ENCODE measurements around the gene NPW.
"Not testable (repeated sequence)": the region's sequence is repeated elsewhere in the genome, so short reads cannot be mapped to it uniquely, and the experiment has no call there.

Gene NPW

DNA sequence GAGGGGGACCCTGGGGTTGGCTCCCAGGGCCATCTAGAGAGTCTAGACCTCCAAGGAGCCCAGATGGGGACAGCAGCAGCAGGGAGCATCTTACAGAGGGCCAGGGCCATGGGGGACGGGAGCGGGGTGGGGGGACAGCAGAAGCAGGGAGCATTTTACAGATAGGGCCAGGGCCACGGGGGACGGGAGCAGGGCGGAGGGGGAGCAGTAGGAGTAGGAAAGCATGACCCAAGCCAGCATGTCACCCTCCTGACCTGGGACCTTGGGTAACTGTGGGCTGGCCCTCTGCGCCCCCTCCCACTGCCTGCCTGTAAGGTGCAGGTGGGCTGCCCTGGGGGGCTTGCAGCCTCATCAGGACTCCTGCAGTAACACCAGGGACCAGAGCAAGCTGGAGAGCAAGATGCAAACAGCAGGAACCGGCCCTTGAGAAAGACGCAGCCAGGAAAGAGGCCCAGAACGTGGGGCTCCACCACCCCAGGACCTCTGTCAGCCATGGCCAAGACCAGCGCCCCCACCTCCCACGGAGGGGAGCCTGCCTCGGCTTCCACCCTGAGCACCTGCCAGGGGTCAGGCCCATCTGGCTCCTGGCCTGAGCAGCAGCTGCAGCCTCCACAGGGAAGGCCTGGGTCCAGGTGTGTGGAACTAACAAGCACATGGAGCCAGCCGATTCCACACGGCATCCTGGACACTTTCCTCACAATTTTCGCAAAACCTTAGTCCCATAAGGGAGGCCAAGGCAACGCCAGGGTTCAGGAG, 12.3 kb upstream of the NPW start:
- peaks cover 65% of the 10 kb centered on the region for H3K4me1 ChIP-seq (ENCODE audit: control insufficient read depth, insufficient read depth, low read length)
- no peak overlapping the region for H3K4me3 ChIP-seq (ENCODE audit: low read length)

DNA sequence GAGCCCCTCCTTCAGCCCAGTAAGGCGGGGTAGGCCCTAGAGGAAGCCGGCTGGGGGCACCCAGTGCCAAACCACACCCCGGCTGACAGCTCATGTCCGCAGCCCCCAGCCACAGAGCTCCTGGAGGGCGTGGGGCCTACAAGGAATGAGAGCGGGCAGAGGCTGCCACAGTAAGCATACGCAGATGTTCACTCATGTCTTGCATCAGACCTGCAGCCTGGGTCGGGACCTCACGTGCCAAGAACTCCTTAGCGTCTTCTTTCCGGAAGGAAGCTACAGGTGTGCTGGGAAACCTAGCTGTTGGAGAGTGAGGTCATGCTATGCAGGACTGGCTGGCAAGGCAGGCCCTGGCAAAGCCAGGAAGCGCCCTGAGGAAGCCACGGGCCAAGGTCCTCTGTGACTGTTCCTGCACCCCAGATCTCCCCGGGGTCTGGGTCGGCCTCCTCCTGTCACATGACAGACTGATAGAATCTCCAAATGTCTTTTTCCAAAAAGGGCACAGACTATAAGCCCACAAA, 11.5 kb upstream of the NPW start:
- Histone ChIP-seq H3K9me3 (ENCODE audit: control insufficient read depth, low read length) (no peaks in the 10 kb centered on the region), H3K36me3 (ENCODE audit: control insufficient read depth, insufficient read depth, low read length) (peaks cover 5% of the 10 kb centered on the region), H3K4me1 (ENCODE audit: control insufficient read depth, insufficient read depth, low read length) (peaks cover 65% of the 10 kb centered on the region), H3K4me3 (ENCODE audit: low read length) (peak overlapping the region; percentile 89), H3K9ac (ENCODE audit: low read length) (peak overlapping the region; percentile 97), H3K27me3 (ENCODE audit: control insufficient read depth, insufficient read depth, low read length) (no peaks in the 10 kb centered on the region)

More for the DNA sequence above, 12.3 kb upstream of the NPW start:
- H3K9ac ChIP-seq (ENCODE audit: low read length): peak overlapping the region; percentile 97
- H3K9me3 ChIP-seq (ENCODE audit: control insufficient read depth, low read length): no peaks in the 10 kb centered on the region
- H3K27me3 ChIP-seq (ENCODE audit: control insufficient read depth, insufficient read depth, low read length): no peaks in the 10 kb centered on the region
- peaks cover 5% of the 10 kb centered on the region for H3K36me3 ChIP-seq (ENCODE audit: control insufficient read depth, insufficient read depth, low read length)

DNA sequence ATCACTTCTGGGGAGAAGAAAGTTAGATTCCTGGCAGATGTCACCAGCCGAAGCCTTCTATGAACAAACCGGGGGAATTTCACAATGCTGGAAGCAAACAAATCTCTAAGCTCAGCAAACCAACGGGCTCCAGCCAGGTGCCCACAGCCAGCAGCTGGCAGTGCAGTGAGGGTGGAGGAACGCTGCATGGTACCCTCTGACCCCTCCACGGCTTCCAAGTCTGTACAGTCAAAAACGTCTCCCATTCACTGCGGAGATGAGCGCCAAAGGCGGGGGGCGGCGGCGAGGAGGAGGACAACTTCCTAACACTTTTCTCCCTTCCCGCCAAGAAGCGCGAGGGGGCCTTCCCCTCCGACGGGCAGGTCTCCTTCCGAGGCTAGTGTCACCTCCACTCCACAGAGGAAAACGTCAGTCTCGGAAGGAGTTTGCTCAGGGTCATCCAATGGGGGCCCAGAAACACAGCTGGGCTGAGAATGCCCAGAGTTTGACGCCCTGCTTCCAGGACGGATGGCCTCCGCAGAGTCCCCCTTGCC, 10.9 kb upstream of the NPW start:
- Histone ChIP-seq H3K4me1 (ENCODE audit: control insufficient read depth, insufficient read depth, low read length) (peaks cover 61% of the 10 kb centered on the region), H3K9me3 (ENCODE audit: control insufficient read depth, low read length) (no peaks in the 10 kb centered on the region), H3K9ac (ENCODE audit: low read length) (peak overlapping the region; percentile 97), H3K4me3 (ENCODE audit: low read length) (peak overlapping the region; percentile 89), H3K36me3 (ENCODE audit: control insufficient read depth, insufficient read depth, low read length) (no peaks in the 10 kb centered on the region), H3K27me3 (ENCODE audit: control insufficient read depth, insufficient read depth, low read length) (no peaks in the 10 kb centered on the region)

DNA sequence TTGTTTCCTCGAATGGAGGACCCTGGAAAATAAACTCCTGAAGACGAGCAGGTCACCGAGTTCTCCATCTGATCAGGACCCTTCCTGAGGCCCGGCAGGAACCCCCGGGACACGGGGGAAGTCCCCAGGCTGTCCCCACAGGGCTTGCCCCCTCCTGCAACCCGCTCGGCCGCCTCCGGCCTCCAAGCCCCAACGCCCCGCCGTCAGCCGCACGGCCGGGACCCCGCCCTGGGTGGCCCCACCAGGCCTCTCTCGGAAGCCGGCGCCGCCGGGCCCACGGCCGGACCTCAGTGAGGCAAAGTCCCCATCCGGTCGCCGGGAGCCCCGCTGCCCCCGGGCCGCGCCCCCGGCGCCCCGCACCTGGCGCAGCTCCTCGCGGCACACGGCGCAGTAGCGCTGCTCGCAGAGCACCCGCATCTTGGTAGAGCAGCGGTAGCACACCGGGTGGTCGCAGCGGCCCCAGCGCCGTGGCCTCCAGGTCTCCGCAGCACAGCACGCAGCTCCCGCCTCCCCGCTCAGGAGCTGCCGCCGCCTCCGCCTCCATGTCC, 10.3 kb upstream of the NPW start:
- H3K4me1 ChIP-seq (ENCODE audit: control insufficient read depth, insufficient read depth, low read length): peaks cover 56% of the 10 kb centered on the region
- no peaks in the 10 kb centered on the region for H3K27me3 ChIP-seq (ENCODE audit: control insufficient read depth, insufficient read depth, low read length)
- peak overlapping the region; percentile 89 for H3K4me3 ChIP-seq (ENCODE audit: low read length)
- H3K9ac ChIP-seq (ENCODE audit: low read length): peak overlapping the region; percentile 97
- no peaks in the 10 kb centered on the region for H3K9me3 ChIP-seq (ENCODE audit: control insufficient read depth, low read length)
- H3K36me3 ChIP-seq (ENCODE audit: control insufficient read depth, insufficient read depth, low read length): no peaks in the 10 kb centered on the region

DNA sequence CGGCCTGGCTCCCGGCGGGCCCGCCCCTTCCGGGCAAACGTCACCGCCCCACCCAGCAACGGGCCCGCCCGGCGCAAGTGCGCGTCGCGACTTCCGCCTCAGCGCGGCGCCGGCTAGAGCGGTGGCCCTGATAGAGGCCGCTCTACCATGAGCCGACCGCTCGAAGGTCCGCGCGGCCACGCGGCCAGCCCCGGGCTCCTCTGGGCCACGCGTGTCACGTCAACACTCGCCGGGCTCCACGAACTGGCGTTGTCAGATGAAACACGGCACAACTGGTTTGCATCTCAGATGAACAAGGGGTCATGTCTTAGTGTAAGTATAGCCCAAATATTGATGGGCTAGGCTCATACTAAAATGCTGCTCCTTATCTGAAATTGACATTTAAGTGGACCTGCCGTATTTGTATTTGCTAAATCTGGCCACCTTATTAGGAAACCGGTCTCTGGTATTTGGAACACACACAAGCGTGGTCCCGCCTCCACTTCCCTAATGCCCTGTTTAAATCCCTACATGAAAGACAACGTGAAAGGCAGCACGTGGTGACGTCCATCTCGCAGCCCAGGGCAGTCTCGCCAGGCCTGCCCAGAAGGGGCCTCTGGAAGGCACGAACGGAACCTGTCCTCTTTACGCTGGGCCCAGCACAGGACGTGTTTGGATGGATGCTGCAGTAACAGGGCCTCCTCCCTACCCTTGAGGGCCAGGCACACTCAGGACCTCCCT, 9.6 kb upstream of the NPW start, which contains the start of gene ZNF598:
Gene ZNF598 (minus strand): TSS at position 31 of the 720 bp plus-strand sequence.
- Histone ChIP-seq H3K4me3 (ENCODE audit: low read length) (peak within 1 kb of the TSS; percentile 89), H3K36me3 (ENCODE audit: control insufficient read depth, insufficient read depth, low read length) (no peaks in the 10 kb centered on the region), H3K4me1 (ENCODE audit: control insufficient read depth, insufficient read depth, low read length) (peaks cover 53% of the 10 kb centered on the region), H3K9me3 (ENCODE audit: control insufficient read depth, low read length) (no peaks in the 10 kb centered on the region), H3K9ac (ENCODE audit: low read length) (peak within 1 kb of the TSS; percentile 97), H3K27me3 (ENCODE audit: control insufficient read depth, insufficient read depth, low read length) (no peaks in the 10 kb centered on the region)

DNA sequence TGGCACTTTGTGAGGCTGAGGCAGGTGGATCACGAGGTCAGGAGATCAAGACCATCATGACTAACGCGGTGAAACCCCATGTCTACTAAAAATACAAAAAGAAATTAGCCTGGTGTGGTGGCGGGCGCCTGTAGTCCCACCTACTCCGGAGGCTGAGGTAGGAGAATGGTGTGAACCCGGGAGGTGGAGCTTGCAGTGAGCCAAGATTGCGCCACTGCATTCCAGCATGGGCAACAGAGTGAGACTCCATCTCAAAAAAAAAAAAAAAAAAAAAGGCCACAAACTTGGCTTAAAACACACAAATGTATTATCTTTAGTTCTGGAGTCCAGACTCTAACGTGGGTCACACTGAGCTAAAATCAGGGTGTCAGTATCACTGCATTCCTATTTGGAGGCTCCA, 7.9 kb upstream of the NPW start:
- H3K9me3 ChIP-seq (ENCODE audit: control insufficient read depth, low read length); H3K27me3 ChIP-seq (ENCODE audit: control insufficient read depth, insufficient read depth, low read length); H3K9ac ChIP-seq (ENCODE audit: low read length); H3K36me3 ChIP-seq (ENCODE audit: control insufficient read depth, insufficient read depth, low read length); H3K4me3 ChIP-seq (ENCODE audit: low read length): not testable (repeated sequence)
- peaks cover 50% of the 10 kb centered on the region for H3K4me1 ChIP-seq (ENCODE audit: control insufficient read depth, insufficient read depth, low read length)

DNA sequence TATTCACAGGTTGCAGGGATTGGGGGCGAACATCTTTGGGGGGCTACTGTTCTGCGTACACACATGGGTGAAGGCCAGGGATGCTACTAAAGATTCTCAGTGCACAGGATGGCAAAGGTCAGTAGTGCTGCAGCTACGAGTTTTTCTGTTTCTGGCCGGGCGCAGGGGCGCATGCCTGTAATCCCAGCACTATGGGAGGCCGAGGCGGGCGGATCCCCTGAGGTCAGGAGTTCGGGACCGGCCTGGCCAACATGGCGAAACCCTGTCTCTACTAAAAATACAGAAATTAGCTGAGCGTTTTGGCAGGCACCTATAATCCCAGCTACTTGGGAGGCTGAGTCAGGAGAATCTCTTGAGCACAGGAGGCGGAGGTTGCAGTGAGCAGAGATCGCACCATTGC, 6.1 kb upstream of the NPW start:
- Histone ChIP-seq H3K27me3 (ENCODE audit: control insufficient read depth, insufficient read depth, low read length) (no peaks in the 10 kb centered on the region), H3K9me3 (ENCODE audit: control insufficient read depth, low read length) (no peaks in the 10 kb centered on the region), H3K4me1 (ENCODE audit: control insufficient read depth, insufficient read depth, low read length) (peaks cover 35% of the 10 kb centered on the region)

DNA sequence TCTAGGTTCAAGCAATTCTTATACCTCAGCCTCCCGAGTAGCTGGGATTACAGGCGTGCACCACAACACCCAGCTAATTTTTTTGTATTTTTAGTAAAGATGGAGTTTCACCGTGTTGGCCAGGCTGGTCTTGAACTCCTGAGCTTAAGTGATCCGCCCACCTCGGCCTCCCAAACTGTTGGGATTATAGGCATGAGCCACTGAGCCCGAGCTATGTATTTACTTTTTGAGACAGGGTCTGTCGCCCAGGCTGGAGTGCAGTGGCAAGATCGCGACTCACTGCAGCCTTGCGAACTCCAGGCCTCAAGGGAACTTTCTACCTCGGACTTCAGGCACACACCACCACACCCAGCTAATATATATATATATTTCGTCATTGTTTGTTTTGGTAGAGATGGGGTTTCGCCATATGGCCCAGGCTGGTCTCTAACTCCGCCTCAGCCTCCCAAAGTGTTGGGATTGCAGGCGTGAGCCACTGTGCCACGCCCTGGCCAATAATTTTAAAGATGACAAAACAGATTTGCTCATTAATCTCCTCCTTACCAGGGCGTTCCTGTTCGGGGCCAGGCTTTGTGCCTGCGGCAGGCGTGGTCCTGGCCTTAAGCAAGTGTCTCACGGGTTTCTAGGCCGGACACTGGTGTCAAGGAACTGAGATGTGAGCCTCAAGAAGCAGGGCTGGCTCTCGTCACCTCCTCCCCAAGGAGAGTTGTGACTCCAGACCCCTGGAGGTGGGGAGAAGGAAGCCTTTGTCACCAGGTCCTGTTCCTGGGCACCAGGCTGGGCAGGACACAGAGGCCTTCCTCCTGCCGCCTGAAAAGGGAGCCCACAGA, 4.3 kb upstream of the NPW start:
- no peak overlapping the region for H3K4me3 ChIP-seq (ENCODE audit: low read length)
- H3K27me3 ChIP-seq (ENCODE audit: control insufficient read depth, insufficient read depth, low read length): peaks cover 17% of the 10 kb centered on the region
- no peaks in the 10 kb centered on the region for H3K36me3 ChIP-seq (ENCODE audit: control insufficient read depth, insufficient read depth, low read length)
- peaks cover 41% of the 10 kb centered on the region for H3K4me1 ChIP-seq (ENCODE audit: control insufficient read depth, insufficient read depth, low read length)
- H3K9me3 ChIP-seq (ENCODE audit: control insufficient read depth, low read length): no peaks in the 10 kb centered on the region
- H3K9ac ChIP-seq (ENCODE audit: low read length): peak overlapping the region; percentile 62

More for the DNA sequence above, 6.1 kb upstream of the NPW start:
- no peaks in the 10 kb centered on the region for H3K36me3 ChIP-seq (ENCODE audit: control insufficient read depth, insufficient read depth, low read length)
- H3K9ac ChIP-seq (ENCODE audit: low read length): no peak overlapping the region
- H3K4me3 ChIP-seq (ENCODE audit: low read length): no peak overlapping the region

DNA sequence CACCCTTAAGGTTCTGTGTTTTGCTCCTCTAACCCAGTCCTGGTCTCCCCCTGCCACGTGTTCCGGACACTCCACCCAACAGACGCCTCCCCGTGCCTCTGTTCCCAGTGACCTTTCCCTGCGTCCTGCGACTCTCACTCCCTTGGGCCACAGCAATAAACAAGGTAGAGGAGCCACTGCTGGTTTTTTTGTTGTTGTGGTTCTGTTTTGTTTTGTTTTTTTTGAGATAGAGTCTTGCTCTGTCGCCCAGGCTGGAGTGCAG, 3.7 kb upstream of the NPW start:
- peaks cover 22% of the 10 kb centered on the region for H3K27me3 ChIP-seq (ENCODE audit: control insufficient read depth, insufficient read depth, low read length)
- H3K36me3 ChIP-seq (ENCODE audit: control insufficient read depth, insufficient read depth, low read length): no peaks in the 10 kb centered on the region
- no peaks in the 10 kb centered on the region for H3K9me3 ChIP-seq (ENCODE audit: control insufficient read depth, low read length)
- peak overlapping the region; percentile 62 for H3K9ac ChIP-seq (ENCODE audit: low read length)
- no peak overlapping the region for H3K4me3 ChIP-seq (ENCODE audit: low read length)
- H3K4me1 ChIP-seq (ENCODE audit: control insufficient read depth, insufficient read depth, low read length): peaks cover 42% of the 10 kb centered on the region

DNA sequence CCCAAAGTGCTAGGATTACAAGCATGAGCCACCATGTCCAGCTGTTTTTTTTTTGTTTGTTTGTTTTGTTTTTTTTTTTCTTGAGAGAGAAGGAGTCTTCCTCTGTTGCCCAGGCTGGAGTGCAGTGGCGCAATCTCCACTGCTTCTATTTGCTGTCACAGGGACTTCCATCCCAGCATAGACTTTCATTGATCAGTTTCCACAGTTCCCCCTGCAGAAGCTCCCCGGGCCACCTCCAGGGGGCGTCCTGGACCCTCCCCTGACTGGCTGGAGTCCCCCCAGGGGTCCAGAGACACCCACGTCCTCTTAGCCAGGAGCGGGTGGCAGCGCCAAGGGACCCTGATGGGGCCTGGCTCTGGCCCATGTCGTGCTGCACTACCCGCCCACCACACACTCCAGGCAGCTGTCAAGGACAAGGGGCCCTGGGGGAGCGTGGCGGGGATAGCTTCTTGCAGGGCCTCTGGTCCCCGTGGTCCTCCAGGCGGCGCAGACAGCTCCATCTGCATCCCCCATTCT, 3.1 kb upstream of the NPW start:
- H3K36me3 ChIP-seq (ENCODE audit: control insufficient read depth, insufficient read depth, low read length): no peaks in the 10 kb centered on the region
- H3K9ac ChIP-seq (ENCODE audit: low read length): no peak overlapping the region
- peaks cover 43% of the 10 kb centered on the region for H3K4me1 ChIP-seq (ENCODE audit: control insufficient read depth, insufficient read depth, low read length)
- no peaks in the 10 kb centered on the region for H3K9me3 ChIP-seq (ENCODE audit: control insufficient read depth, low read length)
- H3K4me3 ChIP-seq (ENCODE audit: low read length): no peak overlapping the region
- peaks cover 22% of the 10 kb centered on the region for H3K27me3 ChIP-seq (ENCODE audit: control insufficient read depth, insufficient read depth, low read length)
